Breast epithelium (tissue), 3 donors: Measurements from ENCODE around the gene VENTX.

ENCODE experiments used
- POLR2AphosphoS5 ChIP-seq, 3 donors: sonication (generic); formaldehyde crosslinking; IDR thresholded peaks; one replicate each; pipeline ENCODE4 v1.6.1; 2017; ENCODE audit warnings: antibody characterized with exemption in 3 of 3
- TF ChIP-seq, protein P1 (sequence below), 3 donors: fragments of 450-650 bp; IDR thresholded peaks; one replicate each; pipeline ENCODE4 v1.5.1; 2016 to 2017; ENCODE audit warnings: antibody characterized with exemption in 3 of 3, mild to moderate bottlenecking in 3 of 3, moderate library complexity in 3 of 3

GRCh38 chr10:133201151-133201947, 36.3 kb upstream of the VENTX start:
- TF ChIP-seq POLR2AphosphoS5 (IDR thresholded peaks at IDR 0.05): no peak
- TF ChIP-seq, protein P1, sequence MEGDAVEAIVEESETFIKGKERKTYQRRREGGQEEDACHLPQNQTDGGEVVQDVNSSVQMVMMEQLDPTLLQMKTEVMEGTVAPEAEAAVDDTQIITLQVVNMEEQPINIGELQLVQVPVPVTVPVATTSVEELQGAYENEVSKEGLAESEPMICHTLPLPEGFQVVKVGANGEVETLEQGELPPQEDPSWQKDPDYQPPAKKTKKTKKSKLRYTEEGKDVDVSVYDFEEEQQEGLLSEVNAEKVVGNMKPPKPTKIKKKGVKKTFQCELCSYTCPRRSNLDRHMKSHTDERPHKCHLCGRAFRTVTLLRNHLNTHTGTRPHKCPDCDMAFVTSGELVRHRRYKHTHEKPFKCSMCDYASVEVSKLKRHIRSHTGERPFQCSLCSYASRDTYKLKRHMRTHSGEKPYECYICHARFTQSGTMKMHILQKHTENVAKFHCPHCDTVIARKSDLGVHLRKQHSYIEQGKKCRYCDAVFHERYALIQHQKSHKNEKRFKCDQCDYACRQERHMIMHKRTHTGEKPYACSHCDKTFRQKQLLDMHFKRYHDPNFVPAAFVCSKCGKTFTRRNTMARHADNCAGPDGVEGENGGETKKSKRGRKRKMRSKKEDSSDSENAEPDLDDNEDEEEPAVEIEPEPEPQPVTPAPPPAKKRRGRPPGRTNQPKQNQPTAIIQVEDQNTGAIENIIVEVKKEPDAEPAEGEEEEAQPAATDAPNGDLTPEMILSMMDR (IDR thresholded peaks at IDR 0.05): no peak
